PC-9 (cell line): ENCODE data around the gene EHBP1.

Experiments
- EZH2 ChIP-seq: fragments of 200-600 bp; sonication (generic); IDR thresholded peaks from 2 replicates; pipeline ENCODE4 v1.8.0; 2017; ENCODE audit warnings: antibody characterized with exemption, low read depth
- TF ChIP-seq, protein P1 (sequence below): fragments of 200-600 bp; sonication (generic); conservative IDR thresholded peaks from 2 replicates; pipeline ENCODE4 v1.6.1; 2017; ENCODE audit warnings: mixed run types, antibody characterized with exemption, mild to moderate bottlenecking, moderate library complexity

DNA sequence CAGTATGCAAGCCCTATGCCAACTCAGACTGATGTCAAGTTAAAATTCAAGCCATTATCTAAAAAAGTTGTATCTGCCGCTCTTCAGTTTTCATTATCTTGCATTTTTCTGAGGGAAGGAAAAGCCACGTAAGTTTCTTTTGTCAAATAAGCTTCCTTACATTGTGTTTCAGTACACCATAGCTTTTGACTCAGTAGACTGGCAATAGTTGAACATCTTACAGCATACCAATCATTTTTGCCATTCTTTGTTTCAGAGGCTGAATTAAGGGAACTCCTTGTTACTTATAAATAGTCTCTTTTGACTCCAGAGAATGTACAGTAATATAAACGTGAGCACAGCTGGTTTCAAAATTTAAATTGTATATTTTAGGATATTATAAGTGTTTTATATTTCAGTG is 120.6 kb downstream of the EHBP1 start:
- no peak for TF ChIP-seq EZH2
- TF ChIP-seq, protein P1, sequence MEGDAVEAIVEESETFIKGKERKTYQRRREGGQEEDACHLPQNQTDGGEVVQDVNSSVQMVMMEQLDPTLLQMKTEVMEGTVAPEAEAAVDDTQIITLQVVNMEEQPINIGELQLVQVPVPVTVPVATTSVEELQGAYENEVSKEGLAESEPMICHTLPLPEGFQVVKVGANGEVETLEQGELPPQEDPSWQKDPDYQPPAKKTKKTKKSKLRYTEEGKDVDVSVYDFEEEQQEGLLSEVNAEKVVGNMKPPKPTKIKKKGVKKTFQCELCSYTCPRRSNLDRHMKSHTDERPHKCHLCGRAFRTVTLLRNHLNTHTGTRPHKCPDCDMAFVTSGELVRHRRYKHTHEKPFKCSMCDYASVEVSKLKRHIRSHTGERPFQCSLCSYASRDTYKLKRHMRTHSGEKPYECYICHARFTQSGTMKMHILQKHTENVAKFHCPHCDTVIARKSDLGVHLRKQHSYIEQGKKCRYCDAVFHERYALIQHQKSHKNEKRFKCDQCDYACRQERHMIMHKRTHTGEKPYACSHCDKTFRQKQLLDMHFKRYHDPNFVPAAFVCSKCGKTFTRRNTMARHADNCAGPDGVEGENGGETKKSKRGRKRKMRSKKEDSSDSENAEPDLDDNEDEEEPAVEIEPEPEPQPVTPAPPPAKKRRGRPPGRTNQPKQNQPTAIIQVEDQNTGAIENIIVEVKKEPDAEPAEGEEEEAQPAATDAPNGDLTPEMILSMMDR: no peak
